Measurements from ENCODE around the gene NLRP6.
"Not testable (repeated sequence)": the region's sequence is repeated elsewhere in the genome, so short reads cannot be mapped to it uniquely, and the experiment has no call there.

Gene NLRP6

GRCh38 chr11:309979-310572, 31.9 kb downstream of the NLRP6 start:
- DNase-seq = not testable (repeated sequence)

- DNase-seq = not testable (repeated sequence)
Measured at GRCh38 chr11:311013-311748, 33.0 kb downstream of the NLRP6 start.

GRCh38 chr11:312092-312816, 34.0 kb downstream of the NLRP6 start:
- DNase-seq = no peak

- no peak for DNase-seq
Measured at GRCh38 chr11:313304-313786, 35.1 kb downstream of the NLRP6 start.

GRCh38 chr11:313787-314553, 35.8 kb downstream of the NLRP6 start, which contains the start of gene IFITM1:
Gene IFITM1, plus strand, starts transcription at chr11:314040. Its CDS starts 131 bp downstream, at chr11:314171.
- peak; percentile 74 for DNase-seq

GRCh38 chr11:314554-314875, 36.3 kb downstream of the NLRP6 start:
- not testable (repeated sequence) for DNase-seq

GRCh38 chr11:315051-315481, 36.9 kb downstream of the NLRP6 start:
- DNase-seq = no peak

GRCh38 chr11:315516-315994, 37.3 kb downstream of the NLRP6 start:
- no peak for DNase-seq

GRCh38 chr11:316031-316701, 38.0 kb downstream of the NLRP6 start:
- DNase-seq = peak; percentile 40

GRCh38 chr11:316891-317301, 38.7 kb downstream of the NLRP6 start:
- DNase-seq = no peak

- DNase-seq = not testable (repeated sequence)
Measured at GRCh38 chr11:317668-318404, 39.6 kb downstream of the NLRP6 start.

- not testable (repeated sequence) for DNase-seq
Measured at GRCh38 chr11:318405-319120, 40.4 kb downstream of the NLRP6 start.

- not testable (repeated sequence) for DNase-seq
Measured at GRCh38 chr11:319121-319887, 41.1 kb downstream of the NLRP6 start.

GRCh38 chr11:319888-320273, 41.7 kb downstream of the NLRP6 start:
- not testable (repeated sequence) for DNase-seq

GRCh38 chr11:324156-324555, 45.9 kb downstream of the NLRP6 start:
- DNase-seq = no peak

- DNase-seq = peak; percentile 38
Measured at GRCh38 chr11:324593-325517, 46.6 kb downstream of the NLRP6 start.

- DNase-seq = no peak
Measured at GRCh38 chr11:325796-326591, 47.8 kb downstream of the NLRP6 start.

GRCh38 chr11:326592-326841, 48.3 kb downstream of the NLRP6 start:
- no peak for DNase-seq

Data from hematopoietic multipotent progenitor cell treated with erythropoietin and hydrocortisone succinate and interleukin-3 and kit ligand, for 4 days (in vitro differentiated cells).